ENCODE measurements around the gene CHTOP. TPM values are rescaled to one million over a fixed set of nuclear protein-coding genes. Genes with fewer than 3 reads are reported as not detected.
A peak's percentile ranks its signal among the peaks of the same experiment; 100 is the strongest.

The CHTOP gene
- total RNA-seq, 1 donor from 2014 or later = 59.3 TPM

GRCh38 chr1:153678519-153679336, 44.9 kb downstream of the CHTOP start, which contains the start of gene NPR1:
NPR1 (plus strand) TSS chr1:153678688; CDS start chr1:153679109, 421 bp downstream.
- Mint-ChIP-seq H3K27ac (ENCODE audit: unreplicated experiment) (peak within 1 kb of the TSS; percentile 16), H3K27me3 (ENCODE audit: unreplicated experiment) (peaks cover 6% of the 10 kb centered on the region), H3K36me3 (ENCODE audit: low read depth, unreplicated experiment) (peaks cover 25% of the 10 kb centered on the region), H3K4me3 (ENCODE audit: unreplicated experiment) (peak within 1 kb of the TSS; percentile 96), H3K4me1 (ENCODE audit: unreplicated experiment) (peaks cover 32% of the 10 kb centered on the region), H3K9me3 (ENCODE audit: unreplicated experiment) (no peaks in the 10 kb centered on the region)
- TF ChIP-seq, protein P1, sequence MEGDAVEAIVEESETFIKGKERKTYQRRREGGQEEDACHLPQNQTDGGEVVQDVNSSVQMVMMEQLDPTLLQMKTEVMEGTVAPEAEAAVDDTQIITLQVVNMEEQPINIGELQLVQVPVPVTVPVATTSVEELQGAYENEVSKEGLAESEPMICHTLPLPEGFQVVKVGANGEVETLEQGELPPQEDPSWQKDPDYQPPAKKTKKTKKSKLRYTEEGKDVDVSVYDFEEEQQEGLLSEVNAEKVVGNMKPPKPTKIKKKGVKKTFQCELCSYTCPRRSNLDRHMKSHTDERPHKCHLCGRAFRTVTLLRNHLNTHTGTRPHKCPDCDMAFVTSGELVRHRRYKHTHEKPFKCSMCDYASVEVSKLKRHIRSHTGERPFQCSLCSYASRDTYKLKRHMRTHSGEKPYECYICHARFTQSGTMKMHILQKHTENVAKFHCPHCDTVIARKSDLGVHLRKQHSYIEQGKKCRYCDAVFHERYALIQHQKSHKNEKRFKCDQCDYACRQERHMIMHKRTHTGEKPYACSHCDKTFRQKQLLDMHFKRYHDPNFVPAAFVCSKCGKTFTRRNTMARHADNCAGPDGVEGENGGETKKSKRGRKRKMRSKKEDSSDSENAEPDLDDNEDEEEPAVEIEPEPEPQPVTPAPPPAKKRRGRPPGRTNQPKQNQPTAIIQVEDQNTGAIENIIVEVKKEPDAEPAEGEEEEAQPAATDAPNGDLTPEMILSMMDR (IDR thresholded peaks at IDR 0.05; ENCODE audit: unreplicated experiment) = no peak
- peak; percentile 49 for DNase-seq (ENCODE audit: low spot score)

GRCh38 chr1:153679337-153680119, 45.7 kb downstream of the CHTOP start:
- Mint-ChIP-seq H3K9me3 (ENCODE audit: unreplicated experiment) (no peaks in the 10 kb centered on the region), H3K36me3 (ENCODE audit: low read depth, unreplicated experiment) (peaks cover 30% of the 10 kb centered on the region), H3K4me1 (ENCODE audit: unreplicated experiment) (peaks cover 32% of the 10 kb centered on the region), H3K4me3 (ENCODE audit: unreplicated experiment) (peak overlapping the region; percentile 96), H3K27me3 (ENCODE audit: unreplicated experiment) (peaks cover 4% of the 10 kb centered on the region), H3K27ac (ENCODE audit: unreplicated experiment) (no peak overlapping the region)
- TF ChIP-seq, protein P1 (IDR thresholded peaks at IDR 0.05; ENCODE audit: unreplicated experiment) = peak; percentile 19
- DNase-seq (ENCODE audit: low spot score) = peak; percentile 43

- Mint-ChIP-seq H3K4me1 (ENCODE audit: unreplicated experiment) (peaks cover 34% of the 10 kb centered on the region), H3K27ac (ENCODE audit: unreplicated experiment) (peak overlapping the region; percentile 66), H3K9me3 (ENCODE audit: unreplicated experiment) (no peaks in the 10 kb centered on the region), H3K36me3 (ENCODE audit: low read depth, unreplicated experiment) (peaks cover 30% of the 10 kb centered on the region), H3K4me3 (ENCODE audit: unreplicated experiment) (peak overlapping the region; percentile 96), H3K27me3 (ENCODE audit: unreplicated experiment) (peaks cover 4% of the 10 kb centered on the region)
- TF ChIP-seq, protein P1 (IDR thresholded peaks at IDR 0.05; ENCODE audit: unreplicated experiment) = no peak
- DNase-seq (ENCODE audit: low spot score) = no peak
Measured at GRCh38 chr1:153680120-153680403, 46.2 kb downstream of the CHTOP start.

DNA sequence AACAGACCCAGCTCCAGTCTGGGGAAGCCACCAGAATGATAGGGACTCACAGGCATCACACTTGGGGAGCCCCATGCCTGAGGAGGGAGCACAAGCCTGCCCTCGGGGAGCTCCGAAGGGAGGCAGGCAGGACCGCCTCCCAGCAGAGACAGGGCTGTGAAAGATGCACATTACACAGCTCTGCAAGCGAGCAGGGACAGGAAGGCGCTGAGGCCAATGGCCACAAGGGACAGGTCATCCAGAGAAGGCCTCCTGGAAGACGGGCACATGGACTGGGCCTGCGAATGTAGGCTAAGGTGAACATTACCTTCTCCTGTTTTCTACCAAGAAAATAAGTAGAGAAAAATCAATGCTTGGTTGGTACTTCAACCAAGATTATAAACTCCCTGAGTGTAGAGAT, 48.9 kb downstream of the CHTOP start:
- Mint-ChIP-seq H3K27ac (ENCODE audit: unreplicated experiment) (no peak overlapping the region), H3K9me3 (ENCODE audit: unreplicated experiment) (no peaks in the 10 kb centered on the region), H3K4me1 (ENCODE audit: unreplicated experiment) (peaks cover 44% of the 10 kb centered on the region), H3K4me3 (ENCODE audit: unreplicated experiment) (no peak overlapping the region), H3K36me3 (ENCODE audit: low read depth, unreplicated experiment) (peaks cover 44% of the 10 kb centered on the region), H3K27me3 (ENCODE audit: unreplicated experiment) (peaks cover 4% of the 10 kb centered on the region)
- TF ChIP-seq, protein P1 (IDR thresholded peaks at IDR 0.05; ENCODE audit: unreplicated experiment) = no peak
- DNase-seq (ENCODE audit: low spot score) = no peak
